HepG2 (cell line): ENCODE data around the gene TRAPPC3. TPM values are rescaled to one million over a fixed set of nuclear protein-coding genes. Genes with fewer than 3 reads are reported as not detected.

Source experiments
- CC2D1A ChIP-seq: sonication (generic); formaldehyde crosslinking; IDR thresholded peaks from 2 replicates; pipeline ENCODE4 v1.8.1; 2023; ENCODE audit warnings: mild to moderate bottlenecking, missing genetic modification reagents
- CHCHD3 ChIP-seq: sonication (generic); formaldehyde crosslinking; IDR thresholded peaks from 2 replicates; pipeline ENCODE4 v1.8.0; 2022; ENCODE audit warnings: mild to moderate bottlenecking, missing genetic modification reagents, moderate library complexity
- GATAD2A ChIP-seq: IDR thresholded peaks from 2 replicates; pipeline ENCODE4 v1.6.1; 2016
- HOXD1 ChIP-seq: sonication (generic); formaldehyde crosslinking; IDR thresholded peaks from 2 replicates; pipeline ENCODE4 v1.5.0; 2020; ENCODE audit warnings: missing genetic modification reagents
- KLF16 ChIP-seq, 2 experiments: sonication (generic) in 1 of 2; formaldehyde crosslinking in 1 of 2; IDR thresholded peaks; 2 replicates each; pipeline versions ENCODE4 v1.6.1 to v1.8.0; 2016 to 2023; ENCODE audit warnings: missing genetic modification reagents in 2 of 2, missing compliant biosample characterization in 1 of 2
- SRSF4 ChIP-seq: fragments of 200-400 bp; formaldehyde crosslinking; IDR thresholded peaks from one replicate; pipeline ENCODE4 v1.6.1; 2018; ENCODE audit warnings: mild to moderate bottlenecking, low read depth, low read length, moderate library complexity; ENCODE audit not compliant: poor library complexity, severe bottlenecking
- USF2 ChIP-seq, 2 experiments: sonication (generic) in 1 of 2; formaldehyde crosslinking in 1 of 2; IDR thresholded peaks; 2 replicates each; pipeline versions ENCODE4 v1.5.1 to v1.6.1; 2011 to 2020; ENCODE audit warnings: borderline replicate concordance in 1 of 2, low read depth in 1 of 2, low read length in 1 of 2, mild to moderate bottlenecking in 1 of 2, missing genetic modification reagents in 1 of 2, moderate library complexity in 1 of 2
- ZMYM3 ChIP-seq: sonication (generic); formaldehyde crosslinking; IDR thresholded peaks from 2 replicates; pipeline ENCODE4 v1.5.1; 2020; ENCODE audit warnings: mild to moderate bottlenecking, missing genetic modification reagents
- ZNF547 ChIP-seq: sonication (generic); formaldehyde crosslinking; IDR thresholded peaks from 2 replicates; pipeline ENCODE4 v1.5.1; 2020; ENCODE audit warnings: mild to moderate bottlenecking, missing genetic modification reagents
- ZNF550 ChIP-seq: sonication (generic); formaldehyde crosslinking; IDR thresholded peaks from 2 replicates; pipeline ENCODE4 v1.4.0; 2020; ENCODE audit warnings: mild to moderate bottlenecking, missing genetic modification reagents, borderline replicate concordance
- polyA plus RNA-seq, 8 experiments: library from polyadenylated mRNA; depleted of rRNA in 3 of 8; stranded (reverse) in 7 of 8; unstranded in 1 of 8; fragments of >200 nt; fragmentation: Illumina TruSeq in 4 of 8; extraction: Trizol in 4 of 8; gene quantifications; 2 replicates each; pipeline versions ENCODE4 v1.2.1 to v1.2.3, GENCODE V29; 2011 to 2016; ENCODE audit warnings: low read depth in 4 of 8, missing spikeins in 1 of 8, mixed read lengths in 1 of 8; ENCODE audit not compliant: insufficient read depth in 1 of 8
- total RNA-seq, 5 experiments: library from RNA; depleted of rRNA; stranded (reverse); fragments of >200 nt; fragmentation: Illumina TruSeq; extraction: Trizol; gene quantifications; 2 replicates each; pipeline ENCODE4 v1.2.3, GENCODE V29; 2016; ENCODE audit warnings: low read depth in 1 of 5
- TF ChIP-seq, protein P1 (sequence below): sonication (generic); formaldehyde crosslinking; IDR thresholded peaks from 2 replicates; pipeline ENCODE4 v1.5.0; 2020; ENCODE audit warnings: mild to moderate bottlenecking, missing genetic modification reagents, borderline replicate concordance
- TF ChIP-seq, protein P2 (sequence below): IDR thresholded peaks from 2 replicates; pipeline ENCODE4 v1.6.1; 2016; ENCODE audit warnings: missing biosample characterization, missing genetic modification reagents, low read depth
- TF ChIP-seq, protein P3 (sequence below): sonication (generic); formaldehyde crosslinking; IDR thresholded peaks from 2 replicates; pipeline ENCODE4 v1.4.0; 2020; ENCODE audit warnings: missing genetic modification reagents

TRAPPC3 gene
- total and polyA plus RNA-seq, 2 of the 13 experiments (the other 11 are each of a cell fraction or from before 2014, with no cell fraction given) = 53.7 to 62.4 TPM

DNA sequence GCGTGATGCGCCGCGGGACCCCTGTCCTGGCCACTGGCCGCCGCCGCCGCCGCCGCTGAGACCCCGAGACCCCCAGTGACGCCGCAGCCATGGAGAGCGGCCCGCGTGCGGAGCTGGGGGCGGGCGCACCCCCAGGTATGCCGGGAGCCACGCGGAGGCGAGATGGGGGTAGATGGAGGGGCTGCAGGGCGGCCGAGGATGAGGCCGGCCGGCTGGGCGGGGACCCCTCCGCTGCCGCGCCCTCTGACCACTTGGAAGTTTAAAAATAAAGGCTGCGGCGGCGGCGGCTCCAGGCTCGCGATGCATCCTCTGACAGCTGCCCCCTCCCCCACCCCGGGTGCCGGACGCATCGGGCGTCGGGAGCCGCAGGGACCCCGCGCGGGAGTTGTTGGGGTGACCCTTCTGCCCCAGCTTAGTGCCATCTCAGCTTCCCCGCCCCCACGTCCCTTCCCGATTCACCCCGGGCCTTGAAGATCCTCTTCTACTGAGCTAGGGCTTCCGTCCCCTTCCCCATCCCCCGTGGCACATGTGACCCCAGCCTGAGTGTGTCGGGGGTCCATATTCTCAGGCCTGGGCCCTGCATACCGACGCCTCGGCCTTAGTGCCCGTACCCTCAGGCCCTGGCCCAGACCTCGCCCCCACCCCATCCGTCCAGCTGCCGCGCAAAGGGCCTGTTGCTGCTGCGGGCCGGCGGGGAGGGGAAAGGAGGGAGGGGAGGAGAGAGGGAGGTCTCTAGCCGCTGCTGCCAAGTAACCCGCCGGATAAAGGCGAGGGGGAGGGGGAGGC lies 7.2 kb upstream of the TRAPPC3 start (continued):
- TF ChIP-seq, protein P1, sequence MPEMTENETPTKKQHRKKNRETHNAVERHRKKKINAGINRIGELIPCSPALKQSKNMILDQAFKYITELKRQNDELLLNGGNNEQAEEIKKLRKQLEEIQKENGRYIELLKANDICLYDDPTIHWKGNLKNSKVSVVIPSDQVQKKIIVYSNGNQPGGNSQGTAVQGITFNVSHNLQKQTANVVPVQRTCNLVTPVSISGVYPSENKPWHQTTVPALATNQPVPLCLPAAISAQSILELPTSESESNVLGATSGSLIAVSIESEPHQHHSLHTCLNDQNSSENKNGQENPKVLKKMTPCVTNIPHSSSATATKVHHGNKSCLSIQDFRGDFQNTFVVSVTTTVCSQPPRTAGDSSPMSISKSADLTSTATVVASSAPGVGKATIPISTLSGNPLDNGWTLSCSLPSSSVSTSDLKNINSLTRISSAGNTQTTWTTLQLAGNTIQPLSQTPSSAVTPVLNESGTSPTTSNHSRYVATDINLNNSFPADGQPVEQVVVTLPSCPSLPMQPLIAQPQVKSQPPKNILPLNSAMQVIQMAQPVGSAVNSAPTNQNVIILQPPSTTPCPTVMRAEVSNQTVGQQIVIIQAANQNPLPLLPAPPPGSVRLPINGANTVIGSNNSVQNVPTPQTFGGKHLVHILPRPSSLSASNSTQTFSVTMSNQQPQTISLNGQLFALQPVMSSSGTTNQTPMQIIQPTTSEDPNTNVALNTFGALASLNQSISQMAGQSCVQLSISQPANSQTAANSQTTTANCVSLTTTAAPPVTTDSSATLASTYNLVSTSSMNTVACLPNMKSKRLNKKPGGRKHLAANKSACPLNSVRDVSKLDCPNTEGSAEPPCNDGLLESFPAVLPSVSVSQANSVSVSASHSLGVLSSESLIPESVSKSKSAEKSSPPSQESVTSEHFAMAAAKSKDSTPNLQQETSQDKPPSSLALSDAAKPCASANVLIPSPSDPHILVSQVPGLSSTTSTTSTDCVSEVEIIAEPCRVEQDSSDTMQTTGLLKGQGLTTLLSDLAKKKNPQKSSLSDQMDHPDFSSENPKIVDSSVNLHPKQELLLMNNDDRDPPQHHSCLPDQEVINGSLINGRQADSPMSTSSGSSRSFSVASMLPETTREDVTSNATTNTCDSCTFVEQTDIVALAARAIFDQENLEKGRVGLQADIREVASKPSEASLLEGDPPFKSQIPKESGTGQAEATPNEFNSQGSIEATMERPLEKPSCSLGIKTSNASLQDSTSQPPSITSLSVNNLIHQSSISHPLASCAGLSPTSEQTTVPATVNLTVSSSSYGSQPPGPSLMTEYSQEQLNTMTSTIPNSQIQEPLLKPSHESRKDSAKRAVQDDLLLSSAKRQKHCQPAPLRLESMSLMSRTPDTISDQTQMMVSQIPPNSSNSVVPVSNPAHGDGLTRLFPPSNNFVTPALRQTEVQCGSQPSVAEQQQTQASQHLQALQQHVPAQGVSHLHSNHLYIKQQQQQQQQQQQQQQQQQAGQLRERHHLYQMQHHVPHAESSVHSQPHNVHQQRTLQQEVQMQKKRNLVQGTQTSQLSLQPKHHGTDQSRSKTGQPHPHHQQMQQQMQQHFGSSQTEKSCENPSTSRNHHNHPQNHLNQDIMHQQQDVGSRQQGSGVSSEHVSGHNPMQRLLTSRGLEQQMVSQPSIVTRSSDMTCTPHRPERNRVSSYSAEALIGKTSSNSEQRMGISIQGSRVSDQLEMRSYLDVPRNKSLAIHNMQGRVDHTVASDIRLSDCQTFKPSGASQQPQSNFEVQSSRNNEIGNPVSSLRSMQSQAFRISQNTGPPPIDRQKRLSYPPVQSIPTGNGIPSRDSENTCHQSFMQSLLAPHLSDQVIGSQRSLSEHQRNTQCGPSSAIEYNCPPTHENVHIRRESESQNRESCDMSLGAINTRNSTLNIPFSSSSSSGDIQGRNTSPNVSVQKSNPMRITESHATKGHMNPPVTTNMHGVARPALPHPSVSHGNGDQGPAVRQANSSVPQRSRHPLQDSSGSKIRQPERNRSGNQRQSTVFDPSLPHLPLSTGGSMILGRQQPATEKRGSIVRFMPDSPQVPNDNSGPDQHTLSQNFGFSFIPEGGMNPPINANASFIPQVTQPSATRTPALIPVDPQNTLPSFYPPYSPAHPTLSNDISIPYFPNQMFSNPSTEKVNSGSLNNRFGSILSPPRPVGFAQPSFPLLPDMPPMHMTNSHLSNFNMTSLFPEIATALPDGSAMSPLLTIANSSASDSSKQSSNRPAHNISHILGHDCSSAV = no peak
- TF ChIP-seq ZNF547 (CRISPR knock-in tag) = peak; percentile 45
- TF ChIP-seq KLF16 (CRISPR knock-in tag; IDR thresholded peaks at IDR 0.05) = 0 out of 4 replicates have a peak, but pooled peaks of 1 of the 2 experiments have one; percentile 18
- no peak for TF ChIP-seq CHCHD3 (CRISPR knock-in tag)
- TF ChIP-seq, protein P2, sequence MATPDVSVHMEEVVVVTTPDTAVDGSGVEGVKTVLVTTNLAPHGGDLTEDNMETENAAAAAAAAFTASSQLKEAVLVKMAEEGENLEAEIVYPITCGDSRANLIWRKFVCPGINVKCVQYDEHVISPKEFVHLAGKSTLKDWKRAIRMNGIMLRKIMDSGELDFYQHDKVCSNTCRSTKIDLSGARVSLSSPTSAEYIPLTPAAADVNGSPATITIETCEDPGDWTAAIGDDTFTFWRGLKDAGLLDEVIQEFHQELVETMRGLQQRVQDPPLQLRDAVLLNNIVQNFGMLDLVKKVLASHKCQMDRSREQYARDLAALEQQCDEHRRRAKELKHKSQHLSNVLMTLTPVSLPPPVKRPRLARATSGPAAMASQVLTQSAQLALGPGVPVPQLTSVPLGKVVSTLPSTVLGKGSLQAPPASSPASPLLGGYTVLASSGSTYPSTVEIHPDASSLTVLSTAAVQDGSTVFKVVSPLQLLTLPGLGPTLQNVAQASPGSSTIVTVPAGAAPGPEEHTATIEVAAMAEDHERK (CRISPR knock-in tag) = no peak
- no peak for TF ChIP-seq USF2 (IDR thresholded peaks at IDR 0.05; ENCODE audit: low read depth, low read length)
- no peak for TF ChIP-seq USF2 (CRISPR knock-in tag; IDR thresholded peaks at IDR 0.05; ENCODE audit: borderline replicate concordance)
- no peak for TF ChIP-seq ZNF550
- no peak for TF ChIP-seq HOXD1 (CRISPR knock-in tag)
- TF ChIP-seq, protein P3, sequence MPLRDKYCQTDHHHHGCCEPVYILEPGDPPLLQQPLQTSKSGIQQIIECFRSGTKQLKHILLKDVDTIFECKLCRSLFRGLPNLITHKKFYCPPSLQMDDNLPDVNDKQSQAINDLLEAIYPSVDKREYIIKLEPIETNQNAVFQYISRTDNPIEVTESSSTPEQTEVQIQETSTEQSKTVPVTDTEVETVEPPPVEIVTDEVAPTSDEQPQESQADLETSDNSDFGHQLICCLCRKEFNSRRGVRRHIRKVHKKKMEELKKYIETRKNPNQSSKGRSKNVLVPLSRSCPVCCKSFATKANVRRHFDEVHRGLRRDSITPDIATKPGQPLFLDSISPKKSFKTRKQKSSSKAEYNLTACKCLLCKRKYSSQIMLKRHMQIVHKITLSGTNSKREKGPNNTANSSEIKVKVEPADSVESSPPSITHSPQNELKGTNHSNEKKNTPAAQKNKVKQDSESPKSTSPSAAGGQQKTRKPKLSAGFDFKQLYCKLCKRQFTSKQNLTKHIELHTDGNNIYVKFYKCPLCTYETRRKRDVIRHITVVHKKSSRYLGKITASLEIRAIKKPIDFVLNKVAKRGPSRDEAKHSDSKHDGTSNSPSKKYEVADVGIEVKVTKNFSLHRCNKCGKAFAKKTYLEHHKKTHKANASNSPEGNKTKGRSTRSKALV = no peak
- TF ChIP-seq GATAD2A (CRISPR knock-in tag) = no peak
- TF ChIP-seq SRSF4 = no peak
- TF ChIP-seq ZMYM3 (CRISPR knock-in tag) = peak; percentile 93
- TF ChIP-seq CC2D1A = no peak
